Progenitor cell of endocrine pancreas (in vitro differentiated cells): ENCODE results near the gene TRMT61B. TPM values are rescaled to one million over a fixed set of nuclear protein-coding genes. Genes with fewer than 3 reads are reported as not detected.

Experiments
- DNase-seq: peaks from one replicate; pipeline ENCODE4 v3.0.0; 2021; ENCODE audit warnings: low spot score; ENCODE audit not compliant: unreplicated experiment
- H3K27ac Mint-ChIP-seq: 2 replicates; pipeline ENCODE4 v1.8.0; 2021; ENCODE audit warnings: mild to moderate bottlenecking, moderate library complexity, mixed read lengths
- H3K27me3 Mint-ChIP-seq: 2 replicates; pipeline ENCODE4 v1.8.0; 2021; ENCODE audit warnings: mixed read lengths
- H3K36me3 Mint-ChIP-seq: 2 replicates; pipeline ENCODE4 v1.8.0; 2022; ENCODE audit warnings: mixed read lengths; ENCODE audit not compliant: insufficient read depth
- H3K4me1 Mint-ChIP-seq: 2 replicates; pipeline ENCODE4 v1.8.0; 2021; ENCODE audit warnings: low read depth, mixed read lengths
- H3K4me3 Mint-ChIP-seq: 2 replicates; pipeline ENCODE4 v1.8.0; 2021; ENCODE audit warnings: low read depth, mild to moderate bottlenecking, moderate library complexity, mixed read lengths
- H3K9me3 Mint-ChIP-seq: 2 replicates; pipeline ENCODE4 v1.8.0; 2021; ENCODE audit warnings: low read depth, mixed read lengths
- CTCF ChIP-seq: fragments of 200-600 bp; sonication (generic); IDR thresholded peaks from one replicate; pipeline ENCODE4 v1.5.0; 2021; ENCODE audit warnings: antibody characterized with exemption, mild to moderate bottlenecking; ENCODE audit not compliant: unreplicated experiment
- long read RNA-seq: library from polyadenylated mRNA; unstranded; transcript quantifications from one replicate; pipeline ENCODE4 v2.0.0, GENCODE V29; 2020
- total RNA-seq: library from RNA; stranded (reverse); gene quantifications from 2 replicates; pipeline ENCODE4 v1.2.1, GENCODE V29; 2021

TRMT61B gene
- 22.6 and 26.0 TPM in 2 replicates for total RNA-seq
- long read RNA-seq, transcript TRMT61B-201 (7 exons, 1,836 nt): major isoform, 69 of 121 reads
- long read RNA-seq, partial matches to known transcripts: 3 of 121 reads
- long read RNA-seq, other reads (novel, unspliced or antisense): 49 of 121 reads

- H3K27ac Mint-ChIP-seq: peak within 1 kb of the TSS; percentile 97
- H3K4me3 Mint-ChIP-seq: peak within 1 kb of the TSS; percentile 99
- no peak for TF ChIP-seq CTCF
- H3K9me3 Mint-ChIP-seq: no peaks in the 10 kb centered on the region
- H3K36me3 Mint-ChIP-seq: peaks cover 1% of the 10 kb centered on the region
- H3K27me3 Mint-ChIP-seq: peaks cover 14% of the 10 kb centered on the region
- peaks cover 20% of the 10 kb centered on the region for H3K4me1 Mint-ChIP-seq
- peak; percentile 95 for DNase-seq
Measured at GRCh38 chr2:28870146-28870891, at the start of gene TRMT61B. Gene TRMT61B (minus strand): TSS chr2:28870309. CDS start chr2:28870277, 32 bp downstream.

DNA sequence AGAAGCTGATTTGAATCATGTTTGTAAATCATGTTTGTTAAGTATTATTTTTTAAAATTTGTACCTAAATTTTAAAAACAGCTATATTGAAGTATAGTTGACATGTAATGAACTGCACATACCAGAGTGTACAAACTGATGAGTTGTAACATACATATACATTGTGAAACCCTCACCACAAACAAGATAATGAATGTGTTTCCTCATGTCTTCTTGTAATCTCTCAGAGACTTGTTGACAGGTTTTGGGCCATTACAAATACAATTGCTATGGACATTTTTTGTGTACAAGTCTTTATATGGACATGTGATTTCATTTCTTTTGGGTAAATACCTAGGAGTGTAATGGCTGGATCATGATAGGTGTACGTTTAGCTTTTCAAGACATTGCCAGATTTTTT lies 45.8 kb upstream of the TRMT61B start:
- H3K4me3 Mint-ChIP-seq: no peak overlapping the region
- no peak for DNase-seq
- TF ChIP-seq CTCF: no peak
- H3K27me3 Mint-ChIP-seq: no peaks in the 10 kb centered on the region
- H3K27ac Mint-ChIP-seq: peak overlapping the region; percentile 34
- H3K4me1 Mint-ChIP-seq: peaks cover 7% of the 10 kb centered on the region
- H3K9me3 Mint-ChIP-seq: no peaks in the 10 kb centered on the region
- H3K36me3 Mint-ChIP-seq: peaks cover 22% of the 10 kb centered on the region

DNA sequence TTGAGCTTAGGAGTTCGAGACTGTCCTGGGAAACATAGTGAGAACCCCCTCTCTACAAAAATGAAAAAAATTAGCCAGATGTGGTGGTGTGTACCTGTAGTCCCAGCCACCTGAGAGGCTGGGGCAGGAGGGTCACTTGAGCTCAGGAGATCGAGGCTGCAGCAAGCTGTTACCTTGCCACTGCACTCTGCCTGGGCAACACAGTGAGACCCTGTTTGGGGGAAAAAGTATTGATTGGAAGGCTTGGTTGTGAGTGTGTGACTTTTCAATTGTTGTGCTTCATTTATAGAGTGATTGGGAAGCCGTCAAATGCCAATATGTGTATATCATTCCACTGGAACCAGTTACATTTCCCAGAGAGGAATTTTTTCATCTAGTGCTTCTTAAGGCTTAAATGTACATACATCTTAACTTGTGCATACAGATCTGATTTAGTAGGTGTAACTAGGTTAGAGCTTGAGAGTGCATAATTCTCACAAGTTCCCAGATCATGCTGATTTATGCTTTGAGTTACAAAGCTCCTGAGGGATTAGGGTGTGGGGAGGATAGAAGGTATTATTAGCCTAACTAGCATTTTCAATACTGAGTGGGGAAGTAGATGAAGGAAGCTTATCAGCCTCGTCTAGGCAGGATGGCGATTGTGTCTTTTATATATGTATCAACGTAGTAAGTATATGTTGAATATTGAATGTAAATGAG lies 39.7 kb upstream of the TRMT61B start:
- H3K4me3 Mint-ChIP-seq: no peak overlapping the region
- H3K36me3 Mint-ChIP-seq: peaks cover 37% of the 10 kb centered on the region
- no peaks in the 10 kb centered on the region for H3K27me3 Mint-ChIP-seq
- no peak for TF ChIP-seq CTCF
- no peak for DNase-seq
- peaks cover 3% of the 10 kb centered on the region for H3K4me1 Mint-ChIP-seq
- H3K9me3 Mint-ChIP-seq: no peaks in the 10 kb centered on the region
- H3K27ac Mint-ChIP-seq: no peak overlapping the region

GRCh38 chr2:28908172-28908571 lies 38.1 kb upstream of the TRMT61B start:
- Mint-ChIP-seq H3K4me1 (peaks cover 3% of the 10 kb centered on the region), H3K4me3 (no peak overlapping the region), H3K9me3 (no peaks in the 10 kb centered on the region), H3K27ac (no peak overlapping the region), H3K27me3 (no peaks in the 10 kb centered on the region), H3K36me3 (peaks cover 30% of the 10 kb centered on the region)
- no peak for TF ChIP-seq CTCF
- DNase-seq: no peak

GRCh38 chr2:28906821-28907220 lies 36.7 kb upstream of the TRMT61B start:
- H3K9me3 Mint-ChIP-seq: no peaks in the 10 kb centered on the region
- H3K4me1 Mint-ChIP-seq: peaks cover 3% of the 10 kb centered on the region
- no peak overlapping the region for H3K27ac Mint-ChIP-seq
- no peak for DNase-seq
- no peak overlapping the region for H3K4me3 Mint-ChIP-seq
- H3K27me3 Mint-ChIP-seq: no peaks in the 10 kb centered on the region
- no peak for TF ChIP-seq CTCF
- H3K36me3 Mint-ChIP-seq: peaks cover 29% of the 10 kb centered on the region
